ENCODE measurements around the gene SEC14L6.

- TF ChIP-seq CTCF (IDR thresholded peaks at IDR 0.05; ENCODE audit: insufficient read depth, low read length, poor library complexity, severe bottlenecking) = no peak
- no peak for TF ChIP-seq EZH2phosphoT487 (conservative IDR thresholded peaks at IDR 0.05; ENCODE audit: low read length)
Observed at GRCh38 chr22:30481711-30482110, 64.8 kb downstream of the SEC14L6 start.
